ENCODE results near the gene RAB8A.
A peak's percentile ranks its signal among the peaks of the same experiment; 100 is the strongest.

The RAB8A gene

GRCh38 chr19:16142032-16142580 lies 30.4 kb downstream of the RAB8A start:
- no peak for FAIRE-seq
- no peak for DNase-seq (ENCODE audit: low spot score)

GRCh38 chr19:16143399-16144215 lies 31.9 kb downstream of the RAB8A start, which contains the start of gene HSH2D:
Gene HSH2D (plus strand): TSS chr19:16143685. CDS start chr19:16148751, 5,066 bp downstream.
- DNase-seq (ENCODE audit: low spot score) (no peak), FAIRE-seq (no peak)

- no peak for DNase-seq (ENCODE audit: low spot score)
- no peak for FAIRE-seq
These were observed 32.5 kb downstream of the RAB8A start for GRCh38 chr19:16144216-16144581.

DNA sequence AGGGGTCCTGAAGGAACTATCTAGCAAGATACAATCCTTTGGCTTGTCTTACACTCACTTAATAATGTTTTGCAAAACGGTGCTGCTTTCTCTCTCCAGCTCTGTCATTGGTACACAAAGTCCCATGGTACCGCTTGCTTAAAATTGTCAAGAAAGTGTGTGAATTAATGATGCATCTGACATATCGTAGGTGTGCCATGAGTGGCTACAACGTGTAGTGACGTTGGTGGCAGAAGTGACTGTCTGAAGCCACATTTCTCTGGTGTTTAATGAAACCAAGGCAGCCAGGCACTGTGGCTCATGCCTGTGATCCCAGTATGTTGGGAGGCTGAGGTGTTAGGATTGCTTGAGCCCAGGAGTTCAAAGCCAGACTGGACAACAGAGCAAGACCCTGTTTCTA lies 34.4 kb downstream of the RAB8A start:
- no peak for FAIRE-seq
- DNase-seq (ENCODE audit: low spot score), result no peak

- no peak for FAIRE-seq
These were observed 36.9 kb downstream of the RAB8A start for GRCh38 chr19:16148443-16149229.

DNA sequence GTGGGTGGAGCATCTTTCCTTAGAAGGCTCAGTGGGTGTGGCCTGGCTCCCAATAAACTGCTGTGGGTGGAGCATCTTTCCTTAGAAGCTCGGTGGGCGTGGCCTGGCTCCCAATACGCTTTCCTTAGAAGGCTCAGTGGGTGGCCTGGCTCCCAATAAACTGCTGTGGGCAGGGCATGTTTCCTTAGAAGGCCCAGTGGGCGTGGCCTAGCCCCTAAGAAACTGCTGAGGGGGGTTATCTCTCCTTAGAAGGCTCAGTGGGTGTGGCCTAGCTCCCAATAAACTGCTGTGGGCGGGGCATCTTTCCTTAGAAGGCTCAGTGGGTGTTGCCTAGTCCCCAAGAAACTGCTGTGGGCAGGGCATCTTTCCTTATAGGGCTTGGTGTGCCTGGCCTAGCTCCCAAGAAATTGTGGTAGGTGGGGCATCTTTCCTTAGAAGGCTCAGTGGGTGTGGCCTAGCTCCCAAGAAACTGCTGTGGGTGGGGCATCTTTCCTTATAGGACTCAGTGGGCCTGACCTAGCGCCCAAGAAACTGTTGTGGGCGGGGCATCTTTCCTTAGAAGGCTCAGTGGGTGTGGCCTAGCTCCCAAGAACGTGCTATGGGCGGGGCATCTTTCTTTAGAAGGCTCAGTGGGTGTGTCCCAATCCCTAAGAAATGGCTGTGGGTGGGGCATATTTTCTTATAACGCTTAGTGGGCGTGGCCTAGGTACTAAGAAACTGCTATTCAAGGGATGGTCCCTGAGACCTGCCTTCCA lies 42.1 kb downstream of the RAB8A start:
- no peak for DNase-seq (ENCODE audit: low spot score)
- FAIRE-seq, result no peak

More at GRCh38 chr19:16148443-16149229, 36.9 kb downstream of the RAB8A start:
- DNase-seq (ENCODE audit: low spot score), result no peak

- DNase-seq (ENCODE audit: low spot score), result no peak
These were observed 42.9 kb downstream of the RAB8A start for GRCh38 chr19:16154557-16154956.

DNA sequence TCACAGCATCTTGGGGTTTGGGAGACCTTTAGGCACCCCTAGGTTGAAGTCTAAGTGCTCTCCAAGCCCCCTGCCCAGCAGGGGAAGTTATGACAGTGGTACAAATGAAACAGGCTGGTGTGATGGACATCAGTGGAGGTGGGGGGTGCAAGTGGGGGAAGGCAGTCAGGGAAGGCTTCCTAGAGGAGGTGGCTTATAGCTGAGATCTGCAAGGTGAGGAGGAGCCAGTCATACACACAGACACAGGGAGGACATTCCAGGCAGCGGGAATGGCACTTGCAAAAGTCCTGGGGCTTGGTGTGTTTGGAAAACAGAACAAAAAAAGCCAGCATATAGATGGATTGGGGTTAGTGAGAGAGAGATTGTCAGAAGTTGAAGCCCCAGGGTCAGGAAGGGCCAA lies 43.4 kb downstream of the RAB8A start:
- FAIRE-seq (no peak), DNase-seq (ENCODE audit: low spot score) (no peak)

More at GRCh38 chr19:16154557-16154956, 42.9 kb downstream of the RAB8A start:
- no peak for FAIRE-seq

GRCh38 chr19:16156904-16157303 lies 45.2 kb downstream of the RAB8A start:
- DNase-seq (ENCODE audit: low spot score) (no peak), FAIRE-seq (no peak)

DNA sequence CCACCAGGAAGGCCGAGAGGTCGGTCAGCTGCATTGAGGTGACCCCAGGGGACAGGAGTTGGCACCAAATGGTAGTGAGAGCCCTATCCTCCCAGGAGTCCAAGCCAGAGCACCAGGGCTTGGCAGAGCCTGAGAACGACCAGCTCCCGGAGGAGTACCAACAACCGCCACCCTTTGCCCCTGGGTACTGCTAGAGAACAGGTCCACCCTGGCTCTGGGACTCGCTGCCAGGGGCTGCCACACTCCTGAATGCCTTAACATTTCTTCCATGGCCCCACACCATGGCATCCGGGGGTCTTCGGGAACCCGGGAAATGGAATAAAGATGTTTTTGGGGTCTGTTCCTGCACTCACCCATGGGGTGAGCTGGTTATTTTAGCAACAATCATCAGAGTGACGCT lies 45.9 kb downstream of the RAB8A start:
- FAIRE-seq (no peak), DNase-seq (ENCODE audit: low spot score) (no peak)

GRCh38 chr19:16159655-16160054 lies 48.0 kb downstream of the RAB8A start:
- DNase-seq (ENCODE audit: low spot score) (no peak), FAIRE-seq (no peak)

DNA sequence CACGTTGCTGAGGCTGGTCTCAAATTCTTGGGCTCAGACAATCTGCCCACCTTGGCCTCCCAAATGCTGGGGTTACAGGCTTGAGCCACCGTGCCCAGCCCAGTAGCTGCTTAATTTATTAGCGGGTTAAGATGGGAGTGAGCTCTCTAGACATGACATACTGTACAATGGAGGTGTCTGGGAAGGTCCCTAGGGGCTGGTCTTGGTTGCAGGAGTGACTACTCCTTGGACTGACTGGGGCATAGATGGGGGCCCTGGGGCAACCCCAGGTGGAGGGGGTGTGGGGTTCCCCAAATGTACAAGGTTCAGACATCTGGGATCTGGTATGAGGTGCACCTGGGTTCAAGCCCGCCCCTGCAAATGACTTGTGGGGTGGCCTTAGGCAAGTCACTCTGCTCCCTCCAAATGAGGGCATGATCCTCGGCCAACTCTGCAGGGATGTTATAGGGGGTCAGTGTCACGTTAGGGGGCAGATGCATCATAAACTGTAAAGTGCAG lies 48.8 kb downstream of the RAB8A start:
- FAIRE-seq, result no peak

DNA sequence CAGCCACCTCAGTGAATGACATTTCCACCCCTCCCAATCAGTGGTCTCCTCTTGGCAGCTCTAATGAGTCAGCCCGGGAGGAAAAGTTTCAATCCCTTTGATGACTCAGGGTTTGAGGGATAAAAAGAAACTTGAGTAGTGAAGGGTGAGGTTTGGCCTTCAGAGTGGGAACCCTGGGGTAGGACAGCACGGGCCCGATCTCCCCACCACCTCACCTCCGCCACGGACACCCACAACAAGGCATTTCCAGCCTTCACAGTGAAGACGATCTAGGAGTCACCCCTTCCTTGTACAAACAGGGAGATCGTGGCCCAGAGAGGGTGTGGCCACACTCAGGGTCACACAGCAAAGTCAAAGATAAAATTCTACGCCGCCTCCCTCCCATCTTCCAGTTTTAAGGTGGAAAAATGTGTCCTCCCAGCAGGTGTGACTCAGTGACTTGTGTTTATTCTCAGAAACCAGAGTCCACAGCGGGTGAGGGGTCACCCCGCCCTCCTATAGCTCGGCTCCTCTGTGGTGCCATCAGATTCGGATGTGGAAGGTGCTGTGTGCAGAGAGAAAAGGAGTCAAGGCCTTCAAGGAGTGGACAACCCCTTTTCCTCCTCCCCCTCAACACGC lies 49.4 kb downstream of the RAB8A start:
- DNase-seq (ENCODE audit: low spot score), result peak; percentile 72
- no peak for FAIRE-seq

More for the DNA sequence above, 48.8 kb downstream of the RAB8A start:
- no peak for DNase-seq (ENCODE audit: low spot score)

DNA sequence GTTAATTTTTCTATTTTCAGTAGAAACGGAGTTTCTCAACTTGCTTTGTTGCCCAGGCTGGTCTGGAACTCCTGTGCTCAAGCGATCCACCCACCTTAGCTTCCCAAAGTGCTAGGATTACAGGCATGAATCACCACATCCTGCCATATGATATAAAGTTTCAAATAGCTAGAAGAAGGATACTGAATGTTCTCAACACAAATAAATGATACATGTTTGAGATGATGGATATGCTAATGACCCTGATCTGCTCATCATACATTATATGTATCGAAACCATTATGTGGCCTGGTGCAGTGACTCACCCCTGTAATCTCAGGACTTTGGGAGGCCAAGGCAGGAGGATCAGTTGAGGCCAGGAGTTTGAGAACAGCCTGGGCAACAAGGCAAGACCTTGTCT lies 50.2 kb downstream of the RAB8A start:
- FAIRE-seq (no peak), DNase-seq (ENCODE audit: low spot score) (no peak)

- no peak for DNase-seq (ENCODE audit: low spot score)
- no peak for FAIRE-seq
These were observed 52.7 kb downstream of the RAB8A start for GRCh38 chr19:16164222-16164890.

GRCh38 chr19:16166417-16166816 lies 54.7 kb downstream of the RAB8A start:
- FAIRE-seq (no peak), DNase-seq (ENCODE audit: low spot score) (no peak)

DNA sequence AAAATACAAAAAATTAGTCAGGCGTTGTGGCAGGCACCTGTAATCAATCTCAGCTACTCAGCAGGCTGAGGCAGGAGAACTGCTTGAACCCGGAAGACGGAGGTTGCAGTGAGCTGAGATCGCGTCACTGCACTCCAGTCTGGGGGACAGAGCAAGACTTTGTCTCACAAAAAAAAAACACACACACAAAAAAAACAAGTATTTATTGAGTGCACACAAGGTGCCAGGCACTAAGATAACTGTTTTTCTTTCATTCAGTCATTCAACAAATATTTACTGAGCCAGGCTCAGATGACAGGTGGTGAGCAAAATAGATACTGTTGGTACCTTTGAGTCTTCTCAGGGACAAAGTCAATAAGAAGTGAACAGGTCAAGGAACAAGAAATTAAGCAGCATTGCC lies 55.4 kb downstream of the RAB8A start:
- DNase-seq (ENCODE audit: low spot score) (no peak), FAIRE-seq (no peak)

DNA sequence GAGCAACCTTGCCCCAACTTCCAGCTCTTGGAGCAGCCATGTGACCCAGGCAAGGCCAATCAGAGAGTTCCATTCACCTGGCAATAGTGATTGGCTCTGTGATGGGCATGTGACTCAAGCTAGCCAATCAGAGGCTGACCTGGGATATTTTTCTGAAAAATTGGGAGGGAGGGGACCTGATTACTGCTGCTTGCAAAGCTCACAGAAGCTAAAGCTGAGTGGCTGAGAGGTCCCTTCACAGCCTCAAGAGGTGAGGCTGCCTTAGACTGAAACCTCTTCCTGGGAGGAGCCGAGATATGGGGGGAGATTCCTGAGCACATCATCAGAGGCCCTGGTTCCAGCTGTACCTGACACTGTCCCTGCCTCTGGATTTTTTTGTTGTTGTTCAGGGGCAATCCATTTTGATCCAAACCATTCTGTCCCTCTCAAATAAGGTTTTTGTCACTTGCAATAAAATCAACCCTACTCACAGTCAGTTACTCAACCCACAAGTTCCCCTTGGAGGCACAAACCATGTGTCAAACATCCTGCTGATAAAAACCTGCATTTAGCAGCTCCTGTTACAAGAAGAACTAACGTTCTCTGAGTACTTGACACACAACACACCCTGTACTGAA lies 56.9 kb downstream of the RAB8A start:
- FAIRE-seq, result no peak
- no peak for DNase-seq (ENCODE audit: low spot score)

- no peak for DNase-seq (ENCODE audit: low spot score)
- FAIRE-seq, result no peak
These were observed 58.4 kb downstream of the RAB8A start for GRCh38 chr19:16170134-16170533.

DNA sequence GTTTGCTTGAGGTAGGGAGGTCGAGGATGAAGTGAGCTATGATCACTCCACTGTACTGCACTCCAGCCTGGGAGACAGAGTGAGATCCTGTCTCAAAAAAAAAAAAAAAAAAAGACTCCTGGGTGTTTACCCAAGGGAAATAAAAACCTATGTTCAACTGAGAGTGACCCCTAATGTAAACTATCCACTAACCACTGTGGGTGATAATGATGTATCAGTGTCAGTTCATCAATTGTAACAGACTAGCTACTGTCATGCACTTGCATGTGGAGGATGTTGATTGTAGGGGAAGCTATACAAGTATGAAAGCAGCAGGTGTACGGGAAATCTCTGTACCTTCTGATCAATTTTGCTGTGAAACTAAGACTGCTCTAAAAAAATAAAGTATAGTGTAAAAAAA lies 64.3 kb downstream of the RAB8A start:
- FAIRE-seq (no peak), DNase-seq (ENCODE audit: low spot score) (no peak)

Data from urothelium cell line (cell line).